GM12878 (cell line): Measurements from ENCODE around the gene ACVR1C. TPM values are rescaled to one million over a fixed set of nuclear protein-coding genes. Genes with fewer than 3 reads are reported as not detected.

Source experiments
- ATAC-seq: fragments of 200-7000 bp; cut with Tn5 transposase; 3 replicates; pipeline ENCODE4 v1.9.1; 2020; ENCODE audit warnings: mild to moderate bottlenecking, moderate library complexity
- BruUV-seq: library from RNA; stranded (reverse); fragments of 400-500 nt; replicated peaks from 2 replicates; lab custom pipeline; 2021; lab: Mats Ljungman, UMichigan
- CTCF ChIA-PET: fragments of 300-600 bp; sonication (Branson Sonifier 250); formaldehyde crosslinking; extraction: SDS; loops from one replicate; lab custom pipeline; 2021; ENCODE audit warnings: inconsistent platforms; lab: Yijun Ruan, JAX
- POLR2A ChIA-PET: fragments of 350-600 bp; formaldehyde crosslinking; extraction: SDS; loops from one replicate; lab custom pipeline; 2021; ENCODE audit warnings: inconsistent platforms; lab: Charles Lee
- RAD21 ChIA-PET: fragments of 300-600 bp; sonication (Branson Sonifier 250); formaldehyde crosslinking; loops from one replicate; lab custom pipeline; 2023; ENCODE audit warnings: antibody characterized with exemption; ENCODE audit not compliant: unreplicated experiment; lab: Charles Lee
- SMC1A ChIA-PET: fragments of 300-600 bp; sonication (Branson Sonifier 250); formaldehyde crosslinking; loops from one replicate; lab custom pipeline; 2023; ENCODE audit not compliant: unreplicated experiment, uncharacterized antibody; lab: Charles Lee
- DNase-seq: peaks from one replicate; pipeline ENCODE4 v3.0.0-alpha.2; 2011; ENCODE audit warnings: low read depth, low spot score
- FAIRE-seq: peaks from 3 replicates; lab custom pipeline; 2011; peaks lifted over from hg19 to GRCh38; lab: Jason Lieb, UNC
- H2AFZ ChIP-seq: 2 replicates; pipeline ENCODE4 v1.6.0; 2011; ENCODE audit warnings: low read depth, low read length, control low read depth; ENCODE audit not compliant: control insufficient read depth
- H3K27ac ChIP-seq: 2 replicates; pipeline ENCODE4 v1.5.1; 2011; ENCODE audit warnings: control low read depth; ENCODE audit not compliant: control insufficient read depth, insufficient read depth
- H3K27me3 ChIP-seq, 2 experiments: replicated peaks in 1 of 2; 2 replicates each; pipeline versions ENCODE4 v1.6.0 to v1.6.1; 2011; ENCODE audit warnings: low read length in 1 of 2; ENCODE audit not compliant: control insufficient read depth in 2 of 2, insufficient read depth in 2 of 2
- H3K36me3 ChIP-seq, 2 experiments: 2 replicates each; pipeline ENCODE4 v1.5.1; 2011; ENCODE audit warnings: low read length in 1 of 2; ENCODE audit not compliant: control insufficient read depth in 2 of 2, insufficient read depth in 2 of 2
- H3K4me1 ChIP-seq: 2 replicates; pipeline ENCODE4 v1.6.1; 2011; ENCODE audit warnings: mild to moderate bottlenecking, low read length, moderate library complexity, mixed read lengths; ENCODE audit not compliant: control insufficient read depth, insufficient read depth
- H3K4me2 ChIP-seq: 2 replicates; pipeline ENCODE4 v1.6.0; 2011; ENCODE audit warnings: control low read depth; ENCODE audit not compliant: control insufficient read depth, insufficient read depth
- H3K4me3 ChIP-seq: fragments of 200-600 bp; sonication (generic); 2 replicates; pipeline ENCODE4 v1.5.1; 2016
- H3K79me2 ChIP-seq: 2 replicates; pipeline ENCODE4 v1.6.0; 2011; ENCODE audit warnings: low read length; ENCODE audit not compliant: control insufficient read depth, insufficient read depth
- H3K9ac ChIP-seq: 2 replicates; pipeline ENCODE4 v1.8.0; 2011; ENCODE audit warnings: low read length, control low read depth, mixed read lengths; ENCODE audit not compliant: control insufficient read depth, insufficient read depth
- H3K9me3 ChIP-seq: replicated peaks from 3 replicates; pipeline ENCODE4 v1.5.1; 2011; ENCODE audit warnings: mild to moderate bottlenecking, low read length; ENCODE audit not compliant: control insufficient read depth, insufficient read depth
- H4K20me1 ChIP-seq: 2 replicates; pipeline ENCODE4 v1.6.0; 2011; ENCODE audit not compliant: control insufficient read depth, insufficient read depth
- BCL11A ChIP-seq: IDR thresholded peaks from 2 replicates; pipeline ENCODE4 v1.6.1; 2011; ENCODE audit warnings: low read depth, low read length
- WGBS: methylation state at CpG from one replicate; pipeline ENCODE4 v1.1.6; 2016; ENCODE audit warnings: low lambda C conversion rate; ENCODE audit not compliant: insufficient replicate concordance, insufficient coverage; ENCODE audit errors: missing lambda C conversion rate; 5-methylcytosine and 5-hydroxymethylcytosine counted together
- in situ Hi-C: fragments of 300-500 bp; cut with MboI; formaldehyde crosslinking; loops from 9 replicates; pipeline ENCODE4 v1.14.3; 2018; ENCODE audit warnings: mixed read lengths
- intact Hi-C: fragments of 100-400 bp; cut with micrococcal nuclease; formaldehyde crosslinking; loops from one replicate; pipeline ENCODE4 v1.14.2; 2022; ENCODE audit not compliant: unreplicated experiment
- polyA plus RNA-seq, 11 experiments: library from polyadenylated mRNA; depleted of rRNA in 4 of 11; unstranded in 6 of 11; stranded (reverse) in 5 of 11; fragments of >200 nt; fragmentation: Nextera tagmentation in 4 of 11; fragmentation: Illumina TruSeq in 1 of 11; extraction: Ambion mirVana in 4 of 11; extraction: Trizol in 1 of 11; gene quantifications; 1 replicate in 1 of 11; 2 replicates in 10 of 11; pipeline versions ENCODE4 v1.2.1 to v1.2.3, GENCODE V29; 2011 to 2016; ENCODE audit warnings: inconsistent platforms in 2 of 11, missing spikeins in 2 of 11, low read depth in 1 of 11
- total RNA-seq, 4 experiments: library from RNA; depleted of rRNA in 3 of 4; stranded (reverse); fragments of >200 nt in 3 of 4; fragmentation: Illumina TruSeq in 1 of 4; extraction: Trizol in 1 of 4; gene quantifications; 2 replicates each; pipeline versions ENCODE4 v1.2.1 to v1.2.3, GENCODE V29; 2013 to 2021
- TF ChIP-seq, protein P1 (sequence below): IDR thresholded peaks from 2 replicates; pipeline ENCODE4 v1.6.1; 2011; ENCODE audit warnings: borderline replicate concordance, low read depth, mild to moderate bottlenecking, moderate library complexity, low read length; ENCODE audit not compliant: insufficient read depth, poor library complexity, severe bottlenecking
- TF ChIP-seq, protein P2 (sequence below): fragments of 450-650 bp; formaldehyde crosslinking; IDR thresholded peaks from 2 replicates; pipeline ENCODE4 v1.5.0; 2022; ENCODE audit warnings: mild to moderate bottlenecking, missing genetic modification characterization

ACVR1C gene
- total and polyA plus RNA-seq, 10 of the 15 experiments (the other 5 are each of a cell fraction or from before 2014, with no cell fraction given), result not detected

DNA sequence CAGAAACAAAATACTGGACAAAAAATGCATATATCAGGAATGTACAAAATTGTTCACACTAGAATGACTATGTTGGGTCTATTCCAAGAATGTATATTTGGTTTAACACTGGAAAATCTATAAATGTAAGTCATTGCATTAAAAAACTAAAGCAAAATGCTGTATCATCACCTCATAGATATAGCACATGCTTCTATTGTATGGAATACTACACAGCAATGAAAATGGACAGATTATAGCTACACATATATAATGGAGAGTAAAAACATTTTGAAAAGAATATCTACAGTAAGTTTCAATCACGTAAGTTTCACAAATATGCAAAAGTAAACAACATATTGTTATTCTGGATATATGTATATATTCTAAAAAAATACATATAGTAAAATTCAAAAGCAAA lies 91.8 kb downstream of the ACVR1C start:
- POLR2A ChIA-PET, result no interaction called here
- in situ Hi-C loops, result no loop called here
- WGBS, result 37% methylated on average over 1 of the region's 1 CpG
- H3K4me1 ChIP-seq, result no peaks in the 10 kb centered on the region
- no peaks in the 10 kb centered on the region for H3K9me3 ChIP-seq
- DNase-seq, result no peak
- no peaks in the 10 kb centered on the region for H3K27me3 ChIP-seq
- H3K36me3 ChIP-seq, result no peaks in the 10 kb centered on the region
- H3K9ac ChIP-seq, result no peak overlapping the region
- SMC1A ChIA-PET, result no interaction called here
- H3K4me2 ChIP-seq, result no peak overlapping the region
- TF ChIP-seq, protein P1, sequence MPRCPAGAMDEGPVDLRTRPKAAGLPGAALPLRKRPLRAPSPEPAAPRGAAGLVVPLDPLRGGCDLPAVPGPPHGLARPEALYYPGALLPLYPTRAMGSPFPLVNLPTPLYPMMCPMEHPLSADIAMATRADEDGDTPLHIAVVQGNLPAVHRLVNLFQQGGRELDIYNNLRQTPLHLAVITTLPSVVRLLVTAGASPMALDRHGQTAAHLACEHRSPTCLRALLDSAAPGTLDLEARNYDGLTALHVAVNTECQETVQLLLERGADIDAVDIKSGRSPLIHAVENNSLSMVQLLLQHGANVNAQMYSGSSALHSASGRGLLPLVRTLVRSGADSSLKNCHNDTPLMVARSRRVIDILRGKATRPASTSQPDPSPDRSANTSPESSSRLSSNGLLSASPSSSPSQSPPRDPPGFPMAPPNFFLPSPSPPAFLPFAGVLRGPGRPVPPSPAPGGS, result no peak
- TF ChIP-seq, protein P2, sequence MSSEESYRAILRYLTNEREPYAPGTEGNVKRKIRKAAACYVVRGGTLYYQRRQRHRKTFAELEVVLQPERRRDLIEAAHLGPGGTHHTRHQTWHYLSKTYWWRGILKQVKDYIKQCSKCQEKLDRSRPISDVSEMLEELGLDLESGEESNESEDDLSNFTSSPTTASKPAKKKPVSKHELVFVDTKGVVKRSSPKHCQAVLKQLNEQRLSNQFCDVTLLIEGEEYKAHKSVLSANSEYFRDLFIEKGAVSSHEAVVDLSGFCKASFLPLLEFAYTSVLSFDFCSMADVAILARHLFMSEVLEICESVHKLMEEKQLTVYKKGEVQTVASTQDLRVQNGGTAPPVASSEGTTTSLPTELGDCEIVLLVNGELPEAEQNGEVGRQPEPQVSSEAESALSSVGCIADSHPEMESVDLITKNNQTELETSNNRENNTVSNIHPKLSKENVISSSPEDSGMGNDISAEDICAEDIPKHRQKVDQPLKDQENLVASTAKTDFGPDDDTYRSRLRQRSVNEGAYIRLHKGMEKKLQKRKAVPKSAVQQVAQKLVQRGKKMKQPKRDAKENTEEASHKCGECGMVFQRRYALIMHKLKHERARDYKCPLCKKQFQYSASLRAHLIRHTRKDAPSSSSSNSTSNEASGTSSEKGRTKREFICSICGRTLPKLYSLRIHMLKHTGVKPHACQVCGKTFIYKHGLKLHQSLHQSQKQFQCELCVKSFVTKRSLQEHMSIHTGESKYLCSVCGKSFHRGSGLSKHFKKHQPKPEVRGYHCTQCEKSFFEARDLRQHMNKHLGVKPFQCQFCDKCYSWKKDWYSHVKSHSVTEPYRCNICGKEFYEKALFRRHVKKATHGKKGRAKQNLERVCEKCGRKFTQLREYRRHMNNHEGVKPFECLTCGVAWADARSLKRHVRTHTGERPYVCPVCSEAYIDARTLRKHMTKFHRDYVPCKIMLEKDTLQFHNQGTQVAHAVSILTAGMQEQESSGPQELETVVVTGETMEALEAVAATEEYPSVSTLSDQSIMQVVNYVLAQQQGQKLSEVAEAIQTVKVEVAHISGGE (CRISPR knock-in tag), result no peak
- no peak for TF ChIP-seq BCL11A
- ATAC-seq, result no peak
- no peak overlapping the region for H2AFZ ChIP-seq
- FAIRE-seq, result no peak
- no peaks in the 10 kb centered on the region for H3K79me2 ChIP-seq
- H4K20me1 ChIP-seq, result no peaks in the 10 kb centered on the region
- H3K27ac ChIP-seq, result no peak overlapping the region
- intact Hi-C loops, result no loop called here
- CTCF ChIA-PET, result no interaction called here
- no TSS peak for BruUV-seq
- H3K4me3 ChIP-seq, result no peak overlapping the region
- RAD21 ChIA-PET, result no interaction called here
